ENCODE measurements around the gene MLLT10. TPM values are rescaled to one million over a fixed set of nuclear protein-coding genes. Genes with fewer than 3 reads are reported as not detected.
"Not testable (repeated sequence)": the region's sequence is repeated elsewhere in the genome, so short reads cannot be mapped to it uniquely, and the experiment has no call there.

Gene MLLT10
- polyA plus RNA-seq, 3 donors from 2014 or later: 0.81 to 5.1 (median 4.8) TPM

GRCh38 chr10:21531164-21531563, 2.9 kb upstream of the MLLT10 start:
- Mint-ChIP-seq H3K4me3 (no peak overlapping the region), H3K4me1 (peaks cover 24 to 40% of the 10 kb centered on the region in 2 donors), H3K9me3 (peaks cover 0 to 2% (median 0%) of the 10 kb centered on the region in 6 donors), H3K27me3 (ENCODE audit: low read depth in 3 of 3) (peaks cover 26 to 43% (median 26%) of the 10 kb centered on the region in 3 donors), H3K27ac (no peak overlapping the region), H3K36me3 (no peaks in the 10 kb centered on the region)
- DNase-seq: no peak

DNA sequence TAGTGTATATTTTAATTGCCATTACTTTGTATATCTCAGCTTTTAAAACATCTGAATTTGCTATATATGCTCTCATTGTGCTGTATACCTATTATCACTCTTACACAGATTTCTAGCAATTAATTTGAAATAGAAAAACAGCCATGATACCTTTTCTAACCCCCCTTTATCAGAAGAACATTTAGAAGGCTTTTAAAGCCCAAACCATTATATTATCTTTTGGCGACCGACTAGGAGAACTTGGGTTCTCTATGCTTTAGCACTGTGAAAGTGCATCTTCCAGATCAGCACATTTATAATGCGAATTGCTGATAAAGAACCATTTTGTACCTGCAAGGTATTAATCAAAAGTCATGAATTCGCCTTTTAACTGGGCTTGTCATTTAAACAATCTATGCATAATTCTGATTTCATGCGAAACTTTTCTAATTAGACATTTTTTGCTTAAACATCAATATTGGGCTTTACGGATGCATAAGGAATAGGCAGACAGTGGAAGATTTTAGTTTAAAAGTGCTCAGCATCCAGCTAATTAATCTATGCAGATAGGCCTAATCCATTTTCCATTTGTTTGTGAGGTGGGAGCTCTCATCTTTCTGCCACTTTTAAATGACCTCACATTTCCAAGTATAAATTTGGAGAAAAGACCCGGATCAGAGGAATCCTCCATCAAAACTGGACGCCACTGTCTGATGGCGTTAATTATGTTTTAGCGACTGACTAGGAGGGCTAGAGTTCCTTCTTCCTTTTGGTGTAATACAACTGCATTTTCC, 1.2 kb upstream of the MLLT10 start:
- no peak for DNase-seq
- Mint-ChIP-seq H3K9me3 (no peaks in the 10 kb centered on the region), H3K36me3 (peaks cover 0 to 4% (median 0%) of the 10 kb centered on the region in 3 donors), H3K27me3 (ENCODE audit: low read depth in 3 of 3) (peaks cover 12 to 28% (median 13%) of the 10 kb centered on the region in 3 donors), H3K27ac (peak overlapping the region; percentile 90 to 97 (median 93)), H3K4me1 (peaks cover 14 to 33% of the 10 kb centered on the region in 2 donors), H3K4me3 (peak overlapping the region; percentile 90 to 99 (median 94))

GRCh38 chr10:21534280-21534586, 201 bp downstream of the MLLT10 start:
- peak overlapping the region; percentile 29 to 92 (median 90) for H3K27ac Mint-ChIP-seq
- peaks cover 5 to 16% (median 5%) of the 10 kb centered on the region in 3 donors for H3K27me3 Mint-ChIP-seq (ENCODE audit: low read depth in 3 of 3)
- H3K4me1 Mint-ChIP-seq: peaks cover 14 to 30% of the 10 kb centered on the region in 2 donors
- DNase-seq: no peak
- peak overlapping the region; percentile 89 to 97 (median 93) for H3K4me3 Mint-ChIP-seq
- H3K36me3 Mint-ChIP-seq: peaks cover 0 to 7% (median 4%) of the 10 kb centered on the region in 3 donors
- no peaks in the 10 kb centered on the region for H3K9me3 Mint-ChIP-seq

GRCh38 chr10:21534604-21535493, 817 bp downstream of the MLLT10 start:
- H3K9me3 Mint-ChIP-seq: no peaks in the 10 kb centered on the region
- peaks cover 14 to 30% of the 10 kb centered on the region in 2 donors for H3K4me1 Mint-ChIP-seq
- H3K27me3 Mint-ChIP-seq (ENCODE audit: low read depth in 3 of 3): peaks cover 2 to 11% (median 5%) of the 10 kb centered on the region in 3 donors
- H3K27ac Mint-ChIP-seq: peak overlapping the region; percentile 69 to 92 (median 90)
- H3K36me3 Mint-ChIP-seq: peaks cover 0 to 11% (median 4%) of the 10 kb centered on the region in 3 donors
- H3K4me3 Mint-ChIP-seq: peak overlapping the region; percentile 89 to 97 (median 93)
- DNase-seq: peak; percentile 60 to 67 (median 63)

DNA sequence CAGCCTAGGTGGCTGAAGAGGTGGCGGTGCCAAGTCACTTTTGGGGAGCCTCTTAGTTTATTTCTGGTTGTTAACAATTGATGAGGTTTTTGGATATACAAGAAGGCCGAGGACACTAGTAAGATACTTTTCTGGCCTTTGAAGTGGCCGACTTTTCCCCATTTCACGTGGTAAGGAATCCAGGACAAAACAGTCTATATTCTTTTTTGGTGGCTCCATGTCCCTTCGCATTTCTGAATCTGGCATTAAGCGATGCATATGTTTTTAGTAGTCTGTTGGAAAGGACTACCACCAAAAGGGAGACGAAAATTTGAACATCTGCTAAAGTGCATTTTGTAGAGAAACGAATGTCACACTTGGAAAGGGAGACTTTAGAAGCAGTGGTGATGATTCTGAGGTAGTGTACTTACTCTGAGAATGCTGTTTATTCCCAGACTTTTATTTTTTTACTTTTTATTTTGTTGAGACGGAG, 1.5 kb downstream of the MLLT10 start:
- no peak for DNase-seq

GRCh38 chr10:21535976-21536375, 1.9 kb downstream of the MLLT10 start:
- Mint-ChIP-seq H3K27me3 (ENCODE audit: low read depth in 3 of 3) (peaks cover 2 to 11% (median 5%) of the 10 kb centered on the region in 3 donors), H3K36me3 (peaks cover 0 to 21% (median 4%) of the 10 kb centered on the region in 3 donors), H3K27ac (peak overlapping the region in 3 of 6 donors; percentile 55 to 79 (median 73)), H3K4me1 (peaks cover 14 to 30% of the 10 kb centered on the region in 2 donors), H3K4me3 (peak overlapping the region; percentile 57 to 93 (median 79))
- not testable (repeated sequence) for DNase-seq, H3K9me3 Mint-ChIP-seq

More for the DNA sequence above, 1.5 kb downstream of the MLLT10 start:
- peak overlapping the region; percentile 48 to 84 (median 74) for H3K27ac Mint-ChIP-seq
- peak overlapping the region; percentile 57 to 93 (median 79) for H3K4me3 Mint-ChIP-seq
- H3K4me1 Mint-ChIP-seq: peaks cover 14 to 30% of the 10 kb centered on the region in 2 donors
- H3K27me3 Mint-ChIP-seq (ENCODE audit: low read depth in 3 of 3): peaks cover 2 to 11% (median 5%) of the 10 kb centered on the region in 3 donors
- no peaks in the 10 kb centered on the region for H3K9me3 Mint-ChIP-seq
- H3K36me3 Mint-ChIP-seq: peaks cover 0 to 17% (median 4%) of the 10 kb centered on the region in 3 donors

DNA sequence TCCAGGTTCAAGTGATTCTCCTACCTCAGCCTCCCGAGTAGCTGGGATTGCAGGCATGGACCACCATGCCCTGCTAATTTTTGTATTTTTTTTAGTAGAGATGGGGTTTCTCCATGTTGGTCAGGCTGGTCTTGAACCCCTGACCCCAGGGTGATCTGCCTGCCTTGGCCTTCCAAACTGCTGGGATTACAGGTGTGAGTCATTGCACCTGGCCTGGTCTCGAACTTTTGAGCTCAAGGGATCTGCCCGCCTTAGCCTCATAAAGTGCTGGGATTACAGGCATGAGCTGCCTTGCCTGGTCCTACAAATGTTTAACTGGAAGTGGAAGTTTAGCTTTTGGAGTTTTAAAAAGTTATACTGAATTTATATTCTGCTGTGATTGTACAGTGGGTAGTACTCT, 2.8 kb downstream of the MLLT10 start:
- Mint-ChIP-seq H3K27me3 (ENCODE audit: low read depth in 3 of 3) (peaks cover 2 to 13% (median 5%) of the 10 kb centered on the region in 3 donors), H3K27ac (peak overlapping the region in 2 of 6 donors; percentile 34 to 57), H3K9me3 (no peaks in the 10 kb centered on the region), H3K4me3 (peak overlapping the region in 4 of 5 donors; percentile 29 to 44 (median 32)), H3K36me3 (peaks cover 5 to 25% (median 9%) of the 10 kb centered on the region in 3 donors), H3K4me1 (peaks cover 15 to 30% of the 10 kb centered on the region in 2 donors)
- no peak for DNase-seq

GRCh38 chr10:21540701-21541100, 6.7 kb downstream of the MLLT10 start:
- Mint-ChIP-seq H3K36me3 (peaks cover 18 to 49% (median 30%) of the 10 kb centered on the region in 3 donors), H3K4me1 (peaks cover 2 to 11% of the 10 kb centered on the region in 2 donors)
- not testable (repeated sequence) for DNase-seq; H3K4me3 Mint-ChIP-seq; H3K27ac Mint-ChIP-seq; H3K27me3 Mint-ChIP-seq (ENCODE audit: low read depth in 3 of 3); H3K9me3 Mint-ChIP-seq

DNA sequence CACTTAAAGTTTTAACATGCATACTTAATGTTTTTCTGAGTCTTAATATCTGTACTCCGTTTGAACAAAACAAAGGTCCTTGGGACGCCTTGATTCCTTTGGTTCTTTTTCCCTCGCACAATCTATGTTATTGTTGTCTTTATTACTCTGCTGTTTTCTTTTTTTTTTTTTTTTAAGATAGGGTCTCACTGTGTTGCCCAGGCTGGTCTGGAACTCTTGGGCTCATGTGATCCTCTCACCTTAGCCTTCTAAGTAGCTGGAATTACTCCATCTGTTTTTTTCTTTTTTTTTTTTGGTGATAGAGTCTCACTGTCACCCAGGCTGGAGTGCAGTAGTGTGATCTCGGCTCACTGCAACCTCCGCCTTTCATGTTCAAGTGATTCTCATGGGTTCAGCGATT, 13.2 kb downstream of the MLLT10 start:
- Mint-ChIP-seq H3K36me3 (peaks cover 8 to 39% (median 28%) of the 10 kb centered on the region in 3 donors), H3K4me3 (no peak overlapping the region), H3K9me3 (no peaks in the 10 kb centered on the region), H3K27ac (no peak overlapping the region), H3K27me3 (ENCODE audit: low read depth in 3 of 3) (peaks cover 0 to 3% (median 2%) of the 10 kb centered on the region in 3 donors), H3K4me1 (peaks cover 0 to 4% of the 10 kb centered on the region in 2 donors)
- no peak for DNase-seq

DNA sequence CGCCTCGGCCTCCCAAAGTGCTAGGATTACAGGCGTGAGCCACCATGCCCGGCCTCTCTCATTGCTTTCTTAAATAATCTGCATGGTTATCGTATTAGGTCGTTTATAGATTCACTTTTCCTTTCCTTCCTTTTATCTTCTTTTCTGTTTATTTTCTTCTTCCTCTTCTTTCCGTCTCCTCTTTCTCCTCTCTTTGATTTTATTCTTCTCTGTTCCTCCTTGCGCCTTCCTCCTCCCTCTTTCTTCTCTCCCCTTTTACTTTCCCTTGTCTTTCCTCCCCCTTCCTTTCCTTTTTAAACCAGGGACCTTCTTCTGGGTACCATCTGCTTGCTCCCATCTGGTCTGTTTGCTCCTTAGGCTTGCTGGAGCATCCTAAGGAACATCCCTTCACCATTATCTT, 18.6 kb downstream of the MLLT10 start:
- Mint-ChIP-seq H3K27ac (peak overlapping the region in 2 of 6 donors; percentile 3 to 8), H3K27me3 (ENCODE audit: low read depth in 3 of 3) (no peaks in the 10 kb centered on the region), H3K4me3 (no peak overlapping the region), H3K4me1 (peaks cover 5 to 10% of the 10 kb centered on the region in 2 donors), H3K36me3 (peaks cover 12 to 37% (median 32%) of the 10 kb centered on the region in 3 donors), H3K9me3 (no peaks in the 10 kb centered on the region)
- no peak for DNase-seq

- peak overlapping the region in 1 of 6 donors; percentile 17 for H3K27ac Mint-ChIP-seq
- DNase-seq: no peak
- no peak overlapping the region for H3K4me3 Mint-ChIP-seq
- peaks cover 6 to 20% of the 10 kb centered on the region in 2 donors for H3K4me1 Mint-ChIP-seq
- H3K9me3 Mint-ChIP-seq: no peaks in the 10 kb centered on the region
- peaks cover 16 to 52% (median 37%) of the 10 kb centered on the region in 3 donors for H3K36me3 Mint-ChIP-seq
- H3K27me3 Mint-ChIP-seq (ENCODE audit: low read depth in 3 of 3): peaks cover 0 to 3% (median 0%) of the 10 kb centered on the region in 3 donors
Observed at GRCh38 chr10:21556527-21556926, 22.5 kb downstream of the MLLT10 start.

DNA sequence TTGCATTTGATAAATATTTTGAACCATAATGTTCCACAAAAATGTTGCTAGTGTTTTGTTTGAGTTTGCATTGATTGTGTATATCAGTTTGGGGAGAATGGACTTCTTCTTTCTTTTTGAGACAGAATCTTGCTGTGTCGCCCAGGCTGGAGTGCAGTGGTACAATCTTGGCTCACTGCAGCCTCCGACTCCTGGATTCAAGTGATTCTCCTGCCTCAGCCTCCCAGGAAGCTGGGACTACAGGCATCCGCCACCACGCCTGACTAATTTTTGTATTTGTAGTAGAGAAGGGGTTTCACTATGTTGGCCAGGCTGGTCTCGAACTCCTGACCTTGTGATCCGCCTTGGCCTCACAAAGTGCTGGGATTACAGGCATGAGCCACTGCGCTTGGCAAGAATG, 25.0 kb downstream of the MLLT10 start:
- H3K4me1 Mint-ChIP-seq: peaks cover 5 to 28% of the 10 kb centered on the region in 2 donors
- H3K27ac Mint-ChIP-seq, H3K9me3 Mint-ChIP-seq: not testable (repeated sequence)

GRCh38 chr10:21570761-21571521, 36.9 kb downstream of the MLLT10 start:
- Mint-ChIP-seq H3K4me1 (peaks cover 33 to 60% of the 10 kb centered on the region in 2 donors), H3K36me3 (peaks cover 4 to 21% (median 14%) of the 10 kb centered on the region in 3 donors)

More for the DNA sequence above, 25.0 kb downstream of the MLLT10 start:
- H3K36me3 Mint-ChIP-seq: peaks cover 16 to 41% (median 34%) of the 10 kb centered on the region in 3 donors
- not testable (repeated sequence) for DNase-seq; H3K4me3 Mint-ChIP-seq; H3K27me3 Mint-ChIP-seq (ENCODE audit: low read depth in 3 of 3)

More at GRCh38 chr10:21570761-21571521, 36.9 kb downstream of the MLLT10 start:
- H3K9me3 Mint-ChIP-seq: no peaks in the 10 kb centered on the region
- H3K27ac Mint-ChIP-seq: peak overlapping the region; percentile 17 to 86 (median 54)
- H3K4me3 Mint-ChIP-seq: peak overlapping the region in 2 of 5 donors; percentile 8
- no peak for DNase-seq
- H3K27me3 Mint-ChIP-seq (ENCODE audit: low read depth in 3 of 3): peaks cover 0 to 3% (median 0%) of the 10 kb centered on the region in 3 donors

All from immature natural killer cell (primary cell).